Transverse colon (tissue), 4 donors: Measurements from ENCODE around the gene EHMT1. TPM values are rescaled to one million over a fixed set of nuclear protein-coding genes. Genes with fewer than 3 reads are reported as not detected.

ENCODE experiments used
- DNase-seq: peaks from one replicate; pipeline ENCODE4 v3.0.0-alpha.2; 2019
- H3K27ac ChIP-seq, 4 donors: fragments of 200-600 bp; sonication (generic); 2 replicates each; pipeline ENCODE4 v1.5.1; 2016 to 2018; ENCODE audit warnings: inconsistent platforms in 4 of 4
- H3K27me3 ChIP-seq: fragments of 200-600 bp; sonication (generic); 2 replicates; pipeline ENCODE4 v1.5.1; 2017; ENCODE audit warnings: inconsistent platforms
- H3K36me3 ChIP-seq, 4 donors: fragments of 200-600 bp; sonication (generic); 2 replicates each; pipeline ENCODE4 v1.5.1; 2017 to 2019; ENCODE audit warnings: inconsistent platforms in 4 of 4
- H3K4me1 ChIP-seq, 4 donors: fragments of 200-600 bp; sonication (generic); 2 replicates each; pipeline ENCODE4 v1.5.1; 2017 to 2020; ENCODE audit warnings: inconsistent platforms in 4 of 4
- H3K4me3 ChIP-seq, 4 donors: fragments of 200-600 bp; sonication (generic); 1 replicate in 1 of 4; 2 replicates in 3 of 4; pipeline versions ENCODE4 v1.5.1 to v1.6.1; 2017 to 2019; ENCODE audit warnings: inconsistent platforms in 4 of 4
- H3K9me3 ChIP-seq, 2 donors: fragments of 200-600 bp; sonication (generic); 2 replicates each; pipeline ENCODE4 v1.5.1; 2017 to 2019; ENCODE audit warnings: inconsistent platforms in 2 of 2
- CTCF ChIP-seq, 5 experiments: fragments of 200-600 bp in 3 of 5; fragments of 450-650 bp in 2 of 5; sonication (generic) in 3 of 5; IDR thresholded peaks; 1 replicate in 2 of 5; 2 replicates in 3 of 5; pipeline ENCODE4 v1.5.1; 2016 to 2017; ENCODE audit warnings: antibody characterized with exemption in 5 of 5, inconsistent platforms in 3 of 5, mild to moderate bottlenecking in 2 of 5, moderate library complexity in 1 of 5
- EP300 ChIP-seq: sonication (generic); formaldehyde crosslinking; IDR thresholded peaks from one replicate; pipeline ENCODE4 v1.6.1; 2017; ENCODE audit warnings: antibody characterized with exemption, low read depth
- POLR2A ChIP-seq: fragments of 450-650 bp; IDR thresholded peaks from one replicate; pipeline ENCODE4 v1.6.1; 2016; ENCODE audit warnings: antibody characterized with exemption, mild to moderate bottlenecking, moderate library complexity
- POLR2AphosphoS5 ChIP-seq, 3 donors: sonication (generic); formaldehyde crosslinking; IDR thresholded peaks; one replicate each; pipeline ENCODE4 v1.6.1; 2016; ENCODE audit warnings: antibody characterized with exemption in 3 of 3
- WGBS, 2 donors: methylation state at CpG; one replicate each; pipeline ENCODE4 v1.1.5; 2018; ENCODE audit warnings: low coverage in 1 of 2; 5-methylcytosine and 5-hydroxymethylcytosine counted together
- in situ Hi-C, 4 donors: fragments of 200-750 bp; cut with MboI; loops; one replicate each; pipeline versions ENCODE4 v1.15.0 to v1.15.1; 2017; ENCODE audit warnings: low sequenced_read_pairs in 3 of 4, low pct_ligation_motif_present in 1 of 4, low pct_unique_long_range_greater_than_20kb in 1 of 4
- intact Hi-C: fragments of 100-400 bp; cut with DNase I; formaldehyde crosslinking; loops from one replicate; pipeline ENCODE4 v1.15.1; 2023; ENCODE audit warnings: low total_unique reads
- total RNA-seq, 4 donors: library from RNA; depleted of rRNA; stranded (reverse); fragments of >200 nt; gene quantifications; one replicate each; pipeline ENCODE4 v1.1.0, GENCODE V29; 2016

The EHMT1 gene
- total RNA-seq, 4 donors from 2014 or later: 93.8 to 184 (median 139) TPM

- no peak for TF ChIP-seq POLR2A
- TF ChIP-seq POLR2AphosphoS5 (IDR thresholded peaks at IDR 0.05): no peak
- no peak for TF ChIP-seq CTCF (IDR thresholded peaks at IDR 0.05)
- intact Hi-C loops: no loop called here
- Histone ChIP-seq H3K9me3 (no peaks in the 10 kb centered on the region), H3K4me1 (peaks cover 15 to 48% (median 30%) of the 10 kb centered on the region in 4 donors), H3K4me3 (no peak overlapping the region), H3K27ac (no peak overlapping the region), H3K36me3 (no peaks in the 10 kb centered on the region), H3K27me3 (no peaks in the 10 kb centered on the region)
- in situ Hi-C loops: no loop called here
- no peak for DNase-seq
- 74 to 77% methylated on average over 3 to 8 of the region's 8 CpGs for WGBS, 2 donors
Observed at GRCh38 chr9:137666513-137666822, 47.7 kb downstream of the EHMT1 start.

- H3K4me3 ChIP-seq: no peak overlapping the region
- no peaks in the 10 kb centered on the region for H3K27me3 ChIP-seq
- peak; percentile 37 for DNase-seq
- H3K27ac ChIP-seq: no peak overlapping the region
- in situ Hi-C loops: no loop called here
- WGBS, 2 donors: 65% methylated on average over 16 of the region's 16 CpGs; no CpG with 5 or more reads in 1 of the 2 donors
- TF ChIP-seq EP300: no peak
- no peak for TF ChIP-seq CTCF (IDR thresholded peaks at IDR 0.05)
- no peak for TF ChIP-seq POLR2AphosphoS5 (IDR thresholded peaks at IDR 0.05)
- no peak for TF ChIP-seq POLR2A
- peaks cover 15 to 48% (median 30%) of the 10 kb centered on the region in 4 donors for H3K4me1 ChIP-seq
- H3K36me3 ChIP-seq: no peaks in the 10 kb centered on the region
- intact Hi-C loops: no loop called here
- no peaks in the 10 kb centered on the region for H3K9me3 ChIP-seq
Observed at GRCh38 chr9:137666955-137667670, 48.3 kb downstream of the EHMT1 start.

GRCh38 chr9:137668203-137668602, 49.4 kb downstream of the EHMT1 start:
- Histone ChIP-seq H3K4me1 (peaks cover 18 to 56% (median 32%) of the 10 kb centered on the region in 4 donors), H3K4me3 (no peak overlapping the region), H3K9me3 (no peaks in the 10 kb centered on the region), H3K27me3 (no peaks in the 10 kb centered on the region), H3K27ac (no peak overlapping the region), H3K36me3 (no peaks in the 10 kb centered on the region)
- intact Hi-C loops: no loop called here
- in situ Hi-C loops: no loop called here
- TF ChIP-seq POLR2A (no peak), POLR2AphosphoS5 (IDR thresholded peaks at IDR 0.05) (no peak), EP300 (no peak), CTCF (IDR thresholded peaks at IDR 0.05) (no peak)
- no peak for DNase-seq

- H3K4me3 ChIP-seq: no peak overlapping the region
Observed at GRCh38 chr9:137669261-137669672, 50.5 kb downstream of the EHMT1 start.

More at GRCh38 chr9:137669261-137669672, 50.5 kb downstream of the EHMT1 start:
- H3K9me3 ChIP-seq: no peaks in the 10 kb centered on the region
- no peaks in the 10 kb centered on the region for H3K27me3 ChIP-seq
- TF ChIP-seq CTCF (IDR thresholded peaks at IDR 0.05): no peak
- no peak for TF ChIP-seq POLR2A
- TF ChIP-seq EP300: no peak
- intact Hi-C loops: no loop called here
- 85 to 90% methylated on average over 20 to 23 of the region's 23 CpGs for WGBS, 2 donors
- DNase-seq: no peak
- in situ Hi-C loops: no loop called here
- peaks cover 20 to 58% (median 34%) of the 10 kb centered on the region in 4 donors for H3K4me1 ChIP-seq
- no peaks in the 10 kb centered on the region for H3K36me3 ChIP-seq
- no peak overlapping the region for H3K27ac ChIP-seq
